Measurements from ENCODE around the gene EYA3.

EYA3 gene

DNA sequence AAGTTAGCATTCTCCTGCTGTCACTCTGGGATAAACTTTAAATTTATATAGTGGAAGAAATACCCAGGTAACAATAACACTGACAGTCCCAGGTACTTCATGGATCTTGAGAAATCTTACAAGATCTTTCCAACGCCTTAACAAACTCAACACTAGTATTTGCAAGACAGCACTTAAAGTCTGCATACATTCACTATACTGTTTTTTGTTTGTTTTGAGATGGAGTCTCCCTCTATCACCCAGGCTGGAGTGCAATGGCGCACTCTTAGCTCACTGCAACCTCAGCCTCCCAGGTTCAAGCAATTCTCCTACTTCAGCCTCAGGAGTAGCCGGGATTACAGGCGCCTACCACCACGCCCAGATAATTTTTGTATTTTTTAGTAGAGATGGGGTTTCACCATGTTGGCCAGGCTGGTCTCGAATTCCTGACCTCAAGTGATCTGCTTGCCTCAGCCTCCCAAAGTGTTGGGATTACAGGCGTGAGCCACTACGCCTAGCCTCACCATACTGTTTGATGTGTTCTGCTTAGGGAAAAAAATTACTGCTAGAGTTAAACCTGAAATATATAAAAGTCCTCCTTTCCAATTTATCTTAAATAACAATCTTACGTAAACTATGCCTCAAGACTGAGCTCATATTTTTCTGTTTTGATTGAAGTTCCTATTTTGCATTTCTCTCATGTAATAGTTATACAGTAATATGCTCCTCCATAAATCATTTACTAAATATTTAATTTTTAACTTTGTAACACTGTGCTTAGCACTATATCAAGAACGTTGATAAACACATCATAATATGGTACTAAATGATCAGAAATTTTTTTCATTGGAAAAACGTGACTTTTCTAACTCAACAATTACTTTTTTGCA is 17.5 kb downstream of the EYA3 start:
- ATAC-seq (replicated peaks) (no peak), DNase-seq (no peak)
- H3K4me3 Mint-ChIP-seq: no peak overlapping the region
- no peaks in the 10 kb centered on the region for H3K9me3 Mint-ChIP-seq
- peaks cover 4% of the 10 kb centered on the region in 2 donors for H3K36me3 Mint-ChIP-seq
- H3K27me3 Mint-ChIP-seq: no peaks in the 10 kb centered on the region
- H3K4me1 Mint-ChIP-seq: peaks cover 23 to 48% of the 10 kb centered on the region in 2 donors
- H3K27ac Mint-ChIP-seq: no peak overlapping the region

DNA sequence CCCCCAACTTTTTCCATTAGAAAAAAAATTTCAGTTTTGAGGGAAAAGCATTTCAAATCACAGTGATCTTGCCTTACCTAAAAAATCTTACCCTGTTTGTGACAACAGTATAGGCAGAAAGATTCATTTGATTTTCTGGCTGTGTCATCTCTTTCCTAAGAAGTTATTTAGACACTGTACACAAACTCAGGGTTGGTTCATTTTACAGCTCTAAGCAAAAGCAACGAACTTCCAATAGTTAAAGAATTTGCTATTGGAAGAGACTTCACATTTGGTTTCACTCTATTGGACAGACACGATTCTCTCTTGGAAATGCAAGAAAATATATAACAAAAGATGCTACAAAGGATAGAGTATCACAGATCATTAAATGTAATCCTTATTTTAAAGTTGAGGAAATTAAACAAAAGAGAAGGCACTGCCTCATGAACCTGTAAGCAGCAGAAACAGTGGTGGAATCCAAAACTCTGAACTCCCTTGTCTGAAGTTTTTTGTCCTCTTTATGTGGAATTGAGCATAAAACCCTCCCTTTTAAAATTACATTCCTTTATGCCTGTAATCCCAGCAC is 20.8 kb downstream of the EYA3 start:
- DNase-seq (no peak), ATAC-seq (replicated peaks) (no peak)
- H3K4me3 Mint-ChIP-seq: no peak overlapping the region
- H3K4me1 Mint-ChIP-seq: peaks cover 9 to 29% of the 10 kb centered on the region in 2 donors
- no peaks in the 10 kb centered on the region for H3K27me3 Mint-ChIP-seq
- no peaks in the 10 kb centered on the region for H3K9me3 Mint-ChIP-seq
- H3K27ac Mint-ChIP-seq: no peak overlapping the region
- peaks cover 4 to 12% of the 10 kb centered on the region in 2 donors for H3K36me3 Mint-ChIP-seq

DNA sequence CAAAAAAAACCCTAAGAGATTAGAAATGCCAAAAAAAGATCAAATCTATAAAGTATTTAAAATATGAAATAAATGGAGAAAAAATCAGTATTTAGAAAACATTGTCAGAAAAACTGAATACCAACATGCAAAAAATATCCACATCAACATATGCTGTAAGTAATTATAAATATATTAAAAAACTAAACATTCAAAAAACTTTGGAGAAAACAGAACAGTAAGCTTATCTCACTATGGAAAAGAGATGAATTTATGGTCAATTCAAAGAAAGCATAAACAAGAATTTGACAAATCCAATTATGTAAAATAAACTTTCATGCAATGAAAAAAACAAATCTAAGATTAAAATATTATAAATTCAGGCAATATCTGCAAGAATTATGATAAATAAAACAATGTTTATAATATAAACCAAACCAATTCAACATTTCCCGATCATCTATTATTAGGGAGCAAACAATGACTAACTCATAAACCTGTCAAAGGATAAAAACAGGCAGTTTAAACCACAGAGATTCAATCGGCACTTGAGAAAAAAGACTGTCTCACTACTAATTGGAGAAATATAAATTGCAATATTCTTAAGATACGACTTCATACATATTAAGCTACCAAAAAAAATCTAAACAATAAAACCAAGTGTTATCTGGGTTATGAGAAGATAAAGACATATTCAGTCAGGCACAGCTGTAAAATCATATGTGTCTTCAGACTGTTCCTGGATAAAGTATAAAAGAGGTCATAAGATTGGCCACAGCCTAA is 21.8 kb downstream of the EYA3 start:
- Mint-ChIP-seq H3K9me3 (no peaks in the 10 kb centered on the region), H3K27ac (no peak overlapping the region), H3K4me1 (peaks cover 7 to 19% of the 10 kb centered on the region in 2 donors), H3K36me3 (peaks cover 4 to 12% of the 10 kb centered on the region in 2 donors), H3K4me3 (no peak overlapping the region), H3K27me3 (no peaks in the 10 kb centered on the region)
- no peak for DNase-seq
- ATAC-seq (replicated peaks): no peak

DNA sequence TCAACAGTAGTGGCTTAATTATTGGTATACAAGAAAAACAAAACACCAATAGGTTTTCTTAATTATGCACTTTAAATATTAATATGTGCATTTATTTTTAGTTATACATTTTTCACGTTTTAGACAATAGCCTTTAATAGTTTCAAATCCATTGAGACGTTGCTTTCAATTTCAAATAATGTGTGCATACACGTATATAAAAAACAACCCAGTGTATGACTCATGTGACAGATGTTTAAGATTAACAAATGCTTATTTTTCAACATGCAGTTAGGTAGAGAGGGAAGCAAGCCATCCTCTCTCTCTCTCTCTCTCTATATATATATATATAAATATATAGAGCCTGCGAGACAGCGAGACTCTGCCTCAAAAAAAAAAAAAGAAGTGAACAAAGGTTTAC is 24.3 kb downstream of the EYA3 start:
- no peak for DNase-seq
- Mint-ChIP-seq H3K27me3 (no peaks in the 10 kb centered on the region), H3K27ac (no peak overlapping the region), H3K9me3 (no peaks in the 10 kb centered on the region), H3K4me3 (no peak overlapping the region), H3K36me3 (peaks cover 0 to 14% of the 10 kb centered on the region in 2 donors), H3K4me1 (peaks cover 6 to 15% of the 10 kb centered on the region in 2 donors)
- no peak for ATAC-seq (replicated peaks)

DNA sequence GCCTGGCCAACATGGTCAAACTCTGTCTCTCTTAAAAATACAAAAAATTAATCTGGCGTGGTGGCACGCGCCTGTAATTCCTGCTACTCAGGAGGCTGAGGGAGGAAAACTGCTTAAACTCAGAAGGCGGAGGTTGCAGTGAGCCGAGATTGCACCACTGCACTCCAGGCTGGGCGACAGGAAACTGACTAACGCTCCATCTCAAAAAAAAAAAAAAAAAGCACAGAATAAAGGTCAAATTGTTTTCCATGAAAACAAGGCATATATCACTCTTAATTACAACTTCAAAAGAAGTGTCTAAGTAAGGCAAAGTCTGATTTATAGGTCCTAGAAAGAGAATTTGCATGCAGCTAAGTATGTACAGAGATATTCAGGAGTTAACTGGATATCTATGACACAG is 25.6 kb downstream of the EYA3 start:
- ATAC-seq (replicated peaks) (no peak), DNase-seq (no peak)
- H3K4me3 Mint-ChIP-seq: no peak overlapping the region
- H3K9me3 Mint-ChIP-seq: no peaks in the 10 kb centered on the region
- peaks cover 0 to 14% of the 10 kb centered on the region in 2 donors for H3K36me3 Mint-ChIP-seq
- no peaks in the 10 kb centered on the region for H3K27me3 Mint-ChIP-seq
- H3K4me1 Mint-ChIP-seq: peaks cover 8 to 19% of the 10 kb centered on the region in 2 donors
- no peak overlapping the region for H3K27ac Mint-ChIP-seq

DNA sequence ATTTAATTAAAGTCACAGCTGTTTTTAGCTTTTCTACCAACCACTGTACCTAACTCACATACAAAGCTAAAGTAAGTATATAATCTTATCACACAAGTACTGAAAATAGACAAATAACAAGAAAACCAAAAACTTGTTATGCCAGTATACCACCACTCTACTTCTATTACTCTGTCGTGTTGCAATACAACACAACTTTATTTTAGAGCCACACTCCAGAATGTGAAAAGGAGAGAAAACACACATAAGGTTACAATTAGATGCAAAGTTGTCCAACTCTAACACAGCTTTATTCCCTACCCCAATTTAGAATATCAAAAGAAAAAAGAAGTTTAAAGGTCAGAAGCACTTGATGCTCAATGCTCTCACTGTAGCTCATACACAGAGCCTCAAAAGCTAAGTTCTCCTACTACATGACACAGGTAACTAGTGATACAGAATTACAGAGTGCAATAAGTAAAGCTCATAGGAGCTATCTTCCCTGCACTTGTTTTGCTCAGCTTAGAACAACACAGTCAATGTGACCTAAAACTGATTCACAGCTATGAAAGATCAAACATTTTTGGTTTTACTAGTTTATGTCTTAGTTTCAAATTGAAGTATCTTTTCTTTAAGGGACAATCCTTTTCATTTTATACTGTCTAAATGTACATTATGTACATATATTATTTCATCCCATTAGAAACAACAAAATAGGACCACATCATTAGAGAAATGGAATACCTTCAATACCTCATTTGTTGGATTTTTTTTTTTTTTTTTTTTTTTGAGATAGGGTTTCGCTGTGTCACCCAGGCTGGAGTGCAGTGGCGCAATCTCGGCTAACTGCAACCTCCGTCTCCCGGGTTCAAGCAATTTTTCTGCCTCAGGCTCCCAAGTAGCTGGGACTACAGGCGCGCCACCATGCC is 29.2 kb downstream of the EYA3 start:
- no peak overlapping the region for H3K27ac Mint-ChIP-seq

DNA sequence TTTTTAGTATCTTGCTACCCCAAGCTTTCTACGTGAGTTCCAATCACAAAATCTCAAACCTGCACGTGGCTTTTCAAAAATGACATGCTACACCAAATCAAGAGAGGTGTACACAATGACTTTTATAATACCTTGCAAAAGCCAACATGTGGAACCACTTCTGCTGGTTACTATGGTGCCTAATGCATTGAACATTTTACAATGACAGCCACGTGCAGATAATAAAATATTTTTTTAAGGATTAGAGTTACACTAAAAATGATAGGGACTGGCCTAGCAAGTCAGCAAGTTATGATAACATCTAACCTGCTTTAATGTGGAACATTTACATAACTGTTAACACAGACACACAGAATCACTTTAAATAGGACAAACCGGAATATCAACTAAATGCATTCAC is 30.2 kb downstream of the EYA3 start:
- H3K4me1 Mint-ChIP-seq: peaks cover 16 to 29% of the 10 kb centered on the region in 2 donors
- peaks cover 7 to 27% of the 10 kb centered on the region in 2 donors for H3K36me3 Mint-ChIP-seq
- no peak overlapping the region for H3K4me3 Mint-ChIP-seq
- ATAC-seq (replicated peaks) (no peak), DNase-seq (no peak)
- no peaks in the 10 kb centered on the region for H3K9me3 Mint-ChIP-seq
- H3K27me3 Mint-ChIP-seq: no peaks in the 10 kb centered on the region
- no peak overlapping the region for H3K27ac Mint-ChIP-seq

More for the DNA sequence above, 29.2 kb downstream of the EYA3 start:
- H3K27me3 Mint-ChIP-seq: no peaks in the 10 kb centered on the region
- ATAC-seq (replicated peaks) (no peak), DNase-seq (no peak)
- peaks cover 5 to 23% of the 10 kb centered on the region in 2 donors for H3K36me3 Mint-ChIP-seq
- H3K9me3 Mint-ChIP-seq: no peaks in the 10 kb centered on the region
- no peak overlapping the region for H3K4me3 Mint-ChIP-seq
- peaks cover 16 to 29% of the 10 kb centered on the region in 2 donors for H3K4me1 Mint-ChIP-seq

DNA sequence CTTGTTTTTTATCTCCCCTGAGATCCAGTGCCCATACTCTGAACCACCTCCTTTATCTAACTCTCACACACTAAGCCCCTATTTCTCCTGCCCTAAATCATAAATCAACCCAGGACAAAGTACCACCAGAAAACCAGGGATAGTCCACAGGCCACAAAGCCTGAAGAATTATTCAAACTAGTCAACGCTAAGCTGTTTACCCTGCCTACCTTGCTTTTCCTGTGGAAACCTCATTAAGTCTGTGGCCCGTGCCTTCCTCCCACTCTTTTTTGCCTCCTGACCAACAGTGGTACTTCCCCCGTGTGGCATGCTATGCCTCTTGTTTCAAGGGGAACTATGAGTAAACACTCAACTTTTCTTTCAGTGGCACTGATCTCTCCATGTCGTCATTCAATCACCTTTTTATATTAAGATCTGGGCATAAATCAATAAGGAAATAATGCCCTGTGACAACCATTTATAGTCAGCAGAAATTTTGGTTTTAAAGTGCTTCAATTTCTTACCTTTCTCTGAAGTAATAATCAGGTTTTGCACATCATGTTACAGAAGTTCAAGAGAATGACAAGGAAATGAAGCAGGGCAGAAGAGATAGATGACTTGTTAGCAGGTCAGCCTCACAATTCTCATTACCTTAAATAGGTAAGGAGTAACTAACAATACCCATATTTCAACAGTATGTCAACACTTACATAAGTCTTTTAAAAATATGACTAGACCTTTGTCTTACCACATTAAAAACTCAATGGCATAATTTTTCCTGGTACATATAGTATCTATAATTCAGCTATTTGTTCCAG is 32.1 kb downstream of the EYA3 start:
- Mint-ChIP-seq H3K9me3 (no peaks in the 10 kb centered on the region), H3K4me3 (peak overlapping the region; percentile 31 to 54), H3K27me3 (no peaks in the 10 kb centered on the region), H3K27ac (peak overlapping the region; percentile 85), H3K4me1 (peaks cover 16 to 29% of the 10 kb centered on the region in 2 donors), H3K36me3 (peaks cover 10 to 34% of the 10 kb centered on the region in 2 donors)
- DNase-seq (peak; percentile 65), ATAC-seq (replicated peaks) (peak; percentile 99 to 100)

DNA sequence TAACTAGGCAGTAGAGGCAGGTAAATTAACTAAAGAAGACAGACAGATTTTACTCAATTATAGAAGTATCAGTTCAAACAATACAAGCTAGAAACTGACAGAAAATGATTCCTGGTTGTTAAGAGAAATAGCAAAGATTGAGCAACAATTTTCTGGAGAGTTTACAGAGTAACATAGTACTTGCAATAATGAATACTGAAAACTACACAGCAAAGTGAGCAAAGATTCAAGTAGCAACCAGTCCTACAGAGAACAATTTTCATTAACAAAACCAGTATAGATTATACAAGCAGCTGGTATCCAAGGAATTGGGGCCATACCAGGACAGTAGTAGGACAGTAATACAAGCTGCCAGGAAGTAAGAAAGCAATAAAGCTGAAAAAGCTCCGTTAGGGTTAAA is 37.6 kb downstream of the EYA3 start:
- H3K4me1 Mint-ChIP-seq: peaks cover 5% of the 10 kb centered on the region in 2 donors
- H3K4me3 Mint-ChIP-seq: no peak overlapping the region
- DNase-seq (no peak), ATAC-seq (replicated peaks) (no peak)
- H3K27me3 Mint-ChIP-seq: no peaks in the 10 kb centered on the region
- no peak overlapping the region for H3K27ac Mint-ChIP-seq
- peaks cover 19 to 36% of the 10 kb centered on the region in 2 donors for H3K36me3 Mint-ChIP-seq
- H3K9me3 Mint-ChIP-seq: no peaks in the 10 kb centered on the region

DNA sequence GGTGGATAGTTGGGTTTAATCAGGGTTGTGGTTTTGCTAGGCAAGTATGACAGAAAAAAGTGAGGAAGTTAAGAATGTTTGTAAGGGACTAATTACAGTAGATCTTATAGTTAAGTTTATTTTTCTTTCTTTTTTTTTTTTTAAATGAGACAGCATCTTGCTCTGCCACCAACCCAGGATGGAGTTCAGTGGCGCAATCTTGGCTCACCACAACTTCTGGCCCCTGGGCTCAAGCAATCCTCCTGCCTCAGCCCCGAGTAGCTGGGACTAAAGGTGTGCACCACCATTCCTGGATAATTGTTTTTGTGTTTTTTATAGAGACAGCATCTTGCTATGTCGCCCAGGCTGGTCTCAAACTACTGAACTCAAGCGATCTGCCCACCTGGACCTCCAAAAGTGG is 41.7 kb downstream of the EYA3 start:
- Mint-ChIP-seq H3K4me3 (no peak overlapping the region), H3K9me3 (no peaks in the 10 kb centered on the region), H3K36me3 (peaks cover 18 to 26% of the 10 kb centered on the region in 2 donors), H3K4me1 (peaks cover 0 to 2% of the 10 kb centered on the region in 2 donors), H3K27me3 (no peaks in the 10 kb centered on the region), H3K27ac (no peak overlapping the region)
- DNase-seq (no peak), ATAC-seq (replicated peaks) (no peak)

DNA sequence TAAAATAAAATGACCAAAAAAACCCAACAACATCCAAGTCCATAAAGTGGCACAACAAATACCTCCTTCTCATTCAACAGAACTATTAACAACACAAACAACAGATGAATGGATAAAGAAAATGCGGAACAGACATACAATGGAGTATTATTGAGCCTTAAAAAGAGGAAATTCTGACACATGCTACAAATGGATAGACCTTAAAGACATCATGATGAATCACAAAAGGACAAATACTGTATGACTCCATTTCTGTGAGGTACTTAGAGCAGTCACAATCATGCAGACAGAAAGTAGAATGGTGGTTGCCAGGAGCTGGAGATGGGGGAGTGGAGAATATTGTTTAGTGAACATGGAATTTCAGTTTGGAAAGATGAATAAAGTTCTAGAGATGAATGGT is 42.6 kb downstream of the EYA3 start:
- H3K27me3 Mint-ChIP-seq: no peaks in the 10 kb centered on the region
- no peaks in the 10 kb centered on the region for H3K9me3 Mint-ChIP-seq
- DNase-seq (no peak), ATAC-seq (replicated peaks) (no peak)
- H3K27ac Mint-ChIP-seq: no peak overlapping the region
- peaks cover 0 to 2% of the 10 kb centered on the region in 2 donors for H3K4me1 Mint-ChIP-seq
- peaks cover 20 to 30% of the 10 kb centered on the region in 2 donors for H3K36me3 Mint-ChIP-seq
- no peak overlapping the region for H3K4me3 Mint-ChIP-seq

DNA sequence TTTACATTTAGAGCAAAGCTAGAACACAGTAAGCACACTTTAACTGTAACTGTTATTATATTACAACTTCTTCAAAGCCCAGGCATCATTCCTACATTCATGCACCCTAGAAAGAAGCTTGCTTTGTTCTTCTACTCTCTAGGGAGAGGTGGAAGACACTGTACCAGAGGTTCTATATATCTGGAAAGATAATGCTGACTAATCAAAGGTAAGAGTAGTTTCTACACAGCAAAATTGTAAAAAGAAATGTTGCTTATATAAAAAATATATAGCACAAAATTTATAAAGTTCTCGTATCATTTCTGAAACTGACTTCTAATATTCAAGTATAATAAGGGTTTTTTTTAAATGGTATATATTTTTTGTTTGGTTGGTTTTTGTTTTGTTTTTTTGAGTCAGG is 44.0 kb downstream of the EYA3 start:
- H3K36me3 Mint-ChIP-seq: peaks cover 26 to 39% of the 10 kb centered on the region in 2 donors
- no peak overlapping the region for H3K27ac Mint-ChIP-seq

DNA sequence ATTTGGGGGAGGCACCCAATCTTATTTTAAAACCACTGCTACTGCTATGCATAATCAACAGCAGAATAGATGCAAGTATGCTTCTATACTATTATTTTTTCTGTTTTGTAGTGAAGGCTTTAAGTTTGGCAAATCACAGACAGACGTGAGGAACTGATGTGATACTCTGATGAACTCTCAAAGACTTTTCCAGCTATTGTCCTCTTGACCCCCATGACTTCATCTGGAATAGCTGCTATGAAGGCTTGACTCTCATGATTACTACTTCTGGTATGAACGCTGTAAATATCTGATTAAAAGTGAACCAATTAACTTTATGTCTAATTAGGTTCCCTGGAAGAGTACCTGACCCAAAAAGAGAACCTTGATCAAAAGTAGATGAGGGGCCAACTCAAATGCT is 49.1 kb downstream of the EYA3 start:
- Mint-ChIP-seq H3K27ac (no peak overlapping the region), H3K36me3 (peaks cover 27 to 33% of the 10 kb centered on the region in 2 donors), H3K9me3 (no peaks in the 10 kb centered on the region), H3K27me3 (no peaks in the 10 kb centered on the region), H3K4me1 (peaks cover 4 to 15% of the 10 kb centered on the region in 2 donors), H3K4me3 (no peak overlapping the region)
- DNase-seq: no peak
- no peak for ATAC-seq (replicated peaks)

More for the DNA sequence above, 44.0 kb downstream of the EYA3 start:
- no peak for DNase-seq
- Mint-ChIP-seq H3K4me1 (peaks cover 0 to 2% of the 10 kb centered on the region in 2 donors), H3K4me3 (no peak overlapping the region), H3K27me3 (no peaks in the 10 kb centered on the region), H3K9me3 (no peaks in the 10 kb centered on the region)
- ATAC-seq (replicated peaks): no peak

Measured in stimulated activated naive B cell treated with anti-CD40 and anti-IgM and Interleukin-4, amounts not matched to agents 10 μg/mL and 1 μg/mL and 100 μg/mL, for 72 hours (primary cell).